ENCODE results near the gene KCNV2.

The KCNV2 gene

GRCh38 chr9:2720179-2720654, 2.9 kb downstream of the KCNV2 start:
- no peak for DNase-seq (ENCODE audit: low read depth)

GRCh38 chr9:2722715-2723114, 5.4 kb downstream of the KCNV2 start:
- peak; percentile 42 for DNase-seq (ENCODE audit: low read depth)

GRCh38 chr9:2723376-2724065, 6.2 kb downstream of the KCNV2 start:
- DNase-seq (ENCODE audit: low read depth): no peak

GRCh38 chr9:2725126-2725525, 7.8 kb downstream of the KCNV2 start:
- peak; percentile 23 for DNase-seq (ENCODE audit: low read depth)

DNA sequence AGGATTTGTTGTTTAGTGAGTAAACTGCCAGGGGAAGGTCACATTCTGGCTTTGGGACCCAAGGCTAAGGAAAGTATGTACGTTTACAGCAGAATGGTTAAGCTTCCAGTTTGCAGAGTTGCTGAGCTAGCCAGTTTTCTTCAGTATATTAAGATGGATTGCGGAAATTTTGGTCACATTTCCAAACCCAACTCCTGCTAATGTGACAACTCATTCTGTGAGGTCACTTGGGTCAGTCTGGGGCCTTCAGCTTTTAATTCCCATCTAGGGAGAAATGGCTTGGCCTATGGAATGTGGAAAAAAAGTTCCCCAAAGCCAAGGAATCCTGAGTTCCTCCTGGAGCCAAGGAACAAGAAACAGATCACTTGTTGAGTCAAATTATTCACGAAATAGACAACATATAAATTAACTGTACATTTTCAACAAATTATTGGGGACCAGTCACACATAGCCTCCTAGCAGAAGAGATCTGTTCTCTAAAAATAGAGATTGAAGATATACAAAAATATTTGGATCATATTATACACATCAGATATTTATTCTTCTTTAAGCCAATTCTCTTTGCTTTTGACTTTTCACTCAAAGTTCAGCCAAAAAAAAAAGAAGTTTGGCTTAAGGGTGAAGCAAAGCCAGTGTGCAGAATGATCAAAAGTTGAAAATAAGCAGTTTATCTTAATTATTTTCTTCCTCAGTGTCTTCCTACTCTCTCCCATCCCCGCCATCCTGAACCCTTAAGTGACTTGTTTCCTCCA, 8.8 kb downstream of the KCNV2 start:
- DNase-seq (ENCODE audit: low read depth): no peak

- no peak for DNase-seq (ENCODE audit: low read depth)
Measured at GRCh38 chr9:2726650-2727340, 9.5 kb downstream of the KCNV2 start.

DNA sequence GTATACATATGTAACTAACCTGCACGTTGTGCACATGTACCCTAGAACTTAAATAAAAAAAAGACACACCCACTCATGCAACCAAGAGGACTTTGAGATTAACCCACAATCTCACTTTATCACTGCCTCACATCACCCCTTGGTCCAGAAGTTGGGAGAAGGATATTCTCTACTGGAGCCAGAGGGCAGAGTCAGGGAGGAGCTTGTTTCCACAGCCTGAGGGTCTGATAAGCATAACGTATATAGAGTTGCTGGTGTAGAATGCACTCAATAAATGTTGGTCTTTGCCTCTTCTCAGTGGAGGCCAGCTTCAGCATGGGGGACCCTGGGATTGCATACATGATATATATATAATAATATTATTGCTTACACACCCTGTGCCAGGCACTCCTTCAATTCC, 10.1 kb downstream of the KCNV2 start:
- no peak for DNase-seq (ENCODE audit: low read depth)

GRCh38 chr9:2727966-2728613, 10.8 kb downstream of the KCNV2 start:
- peak; percentile 79 for DNase-seq (ENCODE audit: low read depth)

DNA sequence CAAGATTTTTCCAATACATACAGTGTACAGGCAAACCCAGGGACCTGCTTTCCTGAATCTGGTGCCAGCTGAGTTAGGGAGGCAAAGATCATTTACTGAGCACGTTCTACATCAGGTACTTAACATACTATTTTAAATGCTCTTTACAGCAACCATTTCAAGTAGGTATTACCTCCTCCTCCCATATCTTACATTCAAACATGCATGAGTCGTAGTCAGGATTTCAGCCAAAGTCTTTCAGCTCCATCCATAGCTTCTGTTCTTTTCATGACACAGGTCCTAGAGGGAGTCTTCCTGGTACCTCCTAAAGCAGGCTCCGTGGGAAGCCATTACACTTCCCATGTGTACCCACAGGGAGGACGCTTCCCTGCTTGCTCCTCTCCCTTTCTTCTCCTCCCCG, 11.7 kb downstream of the KCNV2 start:
- DNase-seq (ENCODE audit: low read depth): peak; percentile 34

DNA sequence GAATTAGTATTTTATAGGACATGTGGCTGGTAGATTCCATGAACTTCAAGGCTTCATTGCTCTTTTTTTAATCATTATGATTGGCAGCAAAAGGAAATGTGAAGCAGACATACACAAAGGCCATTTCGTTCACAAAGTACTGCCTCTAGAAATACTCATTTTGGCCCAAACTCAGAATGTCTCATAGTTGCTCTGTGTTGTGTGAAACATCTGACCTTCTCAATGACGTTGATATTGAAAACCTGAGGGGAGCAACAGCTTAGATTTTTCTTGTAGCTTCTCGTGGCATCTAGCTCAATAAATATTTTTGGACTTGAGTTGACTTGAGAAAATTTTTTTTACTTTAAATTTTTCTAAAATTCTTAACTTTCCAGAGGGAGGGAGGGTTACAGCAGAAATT, 12.4 kb downstream of the KCNV2 start:
- DNase-seq (ENCODE audit: low read depth): no peak

DNA sequence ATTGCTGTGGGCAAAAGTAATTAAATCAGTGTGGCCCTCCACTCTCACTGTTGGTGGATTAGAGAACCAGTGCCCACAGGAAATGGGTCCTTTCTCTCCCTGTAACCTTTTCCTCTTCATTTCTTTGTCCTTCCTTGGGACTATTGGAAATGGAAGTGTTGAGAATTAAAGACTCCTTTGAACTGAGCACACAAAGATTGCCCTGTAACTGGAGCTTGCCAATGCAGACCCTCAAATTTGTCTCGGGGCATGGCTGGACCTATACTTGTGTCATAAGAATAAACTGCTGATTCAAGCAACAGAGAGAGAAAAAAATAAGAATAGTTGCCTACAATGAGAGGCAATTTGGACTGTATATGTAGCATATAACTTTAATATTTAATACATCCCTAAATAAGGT, 13.7 kb downstream of the KCNV2 start:
- DNase-seq (ENCODE audit: low read depth): no peak

DNA sequence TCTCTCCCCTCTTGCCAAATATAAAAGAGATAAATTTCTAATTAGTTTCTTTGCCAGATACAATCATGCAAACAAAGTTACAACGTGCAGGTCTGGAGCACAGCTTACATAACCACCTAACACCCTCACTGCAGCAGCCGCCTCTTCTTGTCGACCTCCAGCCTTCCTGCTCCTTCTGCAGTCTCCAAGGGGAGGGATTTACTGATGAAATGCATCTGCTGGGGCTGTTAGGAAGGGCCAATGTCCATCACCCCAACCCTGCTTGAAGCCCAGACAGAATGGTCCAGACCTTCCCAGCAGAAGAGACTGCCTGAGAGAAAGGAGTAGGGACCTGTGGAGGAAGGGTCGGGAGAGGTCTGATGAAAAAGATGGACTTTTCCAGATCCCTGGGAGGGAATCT, 15.2 kb downstream of the KCNV2 start:
- DNase-seq (ENCODE audit: low read depth): no peak

GRCh38 chr9:2740616-2741015, 23.3 kb downstream of the KCNV2 start:
- peak; percentile 67 for DNase-seq (ENCODE audit: low read depth)

- peak; percentile 44 for DNase-seq (ENCODE audit: low read depth)
Measured at GRCh38 chr9:2741441-2742158, 24.3 kb downstream of the KCNV2 start.

GRCh38 chr9:2742214-2742613, 24.9 kb downstream of the KCNV2 start:
- DNase-seq (ENCODE audit: low read depth): peak; percentile 75

DNA sequence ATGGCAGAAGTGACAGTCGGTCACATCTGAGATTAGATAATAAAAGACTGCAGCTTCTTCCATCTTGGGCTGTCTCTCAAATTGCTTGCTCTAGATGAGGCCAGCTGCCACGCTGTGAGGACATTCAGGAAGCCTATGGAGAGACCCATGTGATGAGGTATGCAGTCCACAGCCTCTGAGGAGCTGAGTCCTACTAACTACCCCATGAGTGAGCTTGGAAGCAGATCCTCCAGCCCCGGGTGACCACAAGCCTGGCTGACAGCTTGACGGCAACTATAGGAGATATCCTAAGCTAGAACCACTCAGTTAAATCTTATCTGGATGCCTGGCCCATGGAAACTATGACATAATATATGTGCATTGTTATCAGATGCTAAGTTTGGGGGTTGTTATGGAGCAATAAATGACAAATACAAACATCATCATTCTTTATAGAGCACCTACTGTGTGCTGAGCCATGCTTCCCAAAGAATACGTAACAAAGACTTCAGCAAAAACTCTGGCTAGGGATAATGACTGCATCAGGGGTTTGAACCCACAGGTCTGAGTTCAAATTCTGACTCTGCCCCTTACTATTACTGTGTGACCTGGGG, 26.7 kb downstream of the KCNV2 start:
- DNase-seq (ENCODE audit: low read depth): peak; percentile 23

- DNase-seq (ENCODE audit: low read depth): no peak
Measured at GRCh38 chr9:2745560-2746380, 28.5 kb downstream of the KCNV2 start.

DNA sequence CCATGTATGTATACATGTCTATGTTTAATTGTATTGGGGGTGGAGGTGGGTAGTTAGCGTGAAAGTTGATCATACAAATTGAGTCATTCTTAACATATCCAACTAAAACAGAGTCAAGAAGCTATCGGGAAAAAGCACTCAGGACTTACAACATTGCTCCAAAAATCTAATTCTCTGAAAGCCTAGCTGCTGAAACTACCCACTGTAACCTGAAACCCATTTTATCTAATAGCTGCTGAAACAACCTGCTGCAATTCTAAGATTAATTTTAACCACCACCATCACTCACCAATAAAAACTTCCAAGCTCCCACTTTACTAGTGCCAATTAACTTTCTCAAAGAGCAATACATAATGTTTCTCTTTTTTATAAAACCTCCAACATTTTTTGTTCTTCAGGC, 32.2 kb downstream of the KCNV2 start:
- DNase-seq (ENCODE audit: low read depth): peak; percentile 62

- DNase-seq (ENCODE audit: low read depth): no peak
Measured at GRCh38 chr9:2755285-2755684, 38.0 kb downstream of the KCNV2 start.

GRCh38 chr9:2758162-2758897, 41.0 kb downstream of the KCNV2 start:
- no peak for DNase-seq (ENCODE audit: low read depth)
